GM23338 (cell line): ENCODE data around the gene ABCC3. TPM values are rescaled to one million over a fixed set of nuclear protein-coding genes. Genes with fewer than 3 reads are reported as not detected.

ENCODE experiments used
- ATAC-seq: fragments of 200-7000 bp; cut with Tn5 transposase; 3 replicates; pipeline ENCODE4 v1.9.1; 2020
- DNase-seq: peaks from one replicate; pipeline ENCODE4 v3.0.0-alpha.2; 2015; ENCODE audit warnings: low spot score
- H2AFZ ChIP-seq: fragments of 200-600 bp; sonication (generic); 2 replicates; pipeline ENCODE4 v1.8.0; 2016; ENCODE audit warnings: antibody characterized with exemption, mild to moderate bottlenecking, moderate library complexity
- H3F3A ChIP-seq: fragments of 200-600 bp; sonication (generic); replicated peaks from 2 replicates; pipeline ENCODE4 v1.8.0; 2017; ENCODE audit warnings: antibody characterized with exemption, mixed run types, low read depth
- H3K27ac ChIP-seq: fragments of 200-600 bp; sonication (generic); 2 replicates; pipeline ENCODE4 v1.6.1; 2016; ENCODE audit warnings: low read depth
- H3K27me3 ChIP-seq: fragments of 200-600 bp; sonication (generic); 2 replicates; pipeline ENCODE4 v1.8.0; 2016; ENCODE audit warnings: mild to moderate bottlenecking, mixed run types, moderate library complexity; ENCODE audit not compliant: insufficient read depth
- H3K36me3 ChIP-seq: fragments of 200-600 bp; sonication (generic); 2 replicates; pipeline ENCODE4 v1.8.0; 2016; ENCODE audit warnings: mild to moderate bottlenecking; ENCODE audit not compliant: insufficient read depth
- H3K4me1 ChIP-seq: fragments of 200-600 bp; sonication (generic); 2 replicates; pipeline ENCODE4 v1.8.0; 2016; ENCODE audit warnings: mild to moderate bottlenecking, moderate library complexity; ENCODE audit not compliant: insufficient read depth
- H3K4me2 ChIP-seq: fragments of 200-600 bp; sonication (generic); 2 replicates; pipeline ENCODE4 v1.7.1; 2017; ENCODE audit warnings: mixed run types
- H3K4me3 ChIP-seq: fragments of 200-600 bp; sonication (generic); 2 replicates; pipeline ENCODE4 v1.6.1; 2016; ENCODE audit warnings: mixed run types
- H3K79me2 ChIP-seq: fragments of 200-600 bp; sonication (generic); replicated peaks from 2 replicates; pipeline ENCODE4 v1.8.0; 2017; ENCODE audit warnings: mild to moderate bottlenecking; ENCODE audit not compliant: insufficient read depth
- H3K9me2 ChIP-seq: fragments of 200-600 bp; sonication (generic); 2 replicates; pipeline ENCODE4 v1.8.0; 2017; ENCODE audit not compliant: insufficient read depth
- H4K20me1 ChIP-seq: fragments of 200-600 bp; sonication (generic); replicated peaks from 2 replicates; pipeline ENCODE4 v1.8.0; 2017; ENCODE audit warnings: mild to moderate bottlenecking; ENCODE audit not compliant: insufficient read depth
- H3K27ac Mint-ChIP-seq: 2 replicates; pipeline ENCODE4 v1.8.0; 2020; ENCODE audit warnings: inconsistent platforms, mild to moderate bottlenecking, moderate library complexity, mixed read lengths
- H3K27me3 Mint-ChIP-seq: 3 replicates; pipeline ENCODE4 v1.8.0; 2022; ENCODE audit warnings: low read depth, mild to moderate bottlenecking, moderate library complexity, mixed read lengths, inconsistent platforms; ENCODE audit not compliant: insufficient read depth, poor library complexity
- H3K36me3 Mint-ChIP-seq: 3 replicates; pipeline ENCODE4 v1.8.0; 2021; ENCODE audit warnings: low read depth, mild to moderate bottlenecking, inconsistent platforms, moderate library complexity, mixed read lengths
- H3K4me1 Mint-ChIP-seq: 3 replicates; pipeline ENCODE4 v1.8.0; 2020; ENCODE audit warnings: mild to moderate bottlenecking, inconsistent platforms, mixed read lengths
- H3K4me3 Mint-ChIP-seq: 3 replicates; pipeline ENCODE4 v1.8.0; 2021; ENCODE audit warnings: moderate library complexity, mild to moderate bottlenecking, inconsistent platforms, mixed read lengths
- H3K9me3 Mint-ChIP-seq: 3 replicates; pipeline ENCODE4 v1.8.0; 2020; ENCODE audit warnings: moderate library complexity, mild to moderate bottlenecking, inconsistent platforms, mixed read lengths
- CREB1 ChIP-seq: fragments of 250-450 bp; sonication (Bioruptor Pico); IDR thresholded peaks from 2 replicates; pipeline ENCODE4 v1.5.0; 2020; ENCODE audit warnings: low read depth, mild to moderate bottlenecking, moderate library complexity
- EZH2 ChIP-seq: fragments of 200-600 bp; sonication (generic); IDR thresholded peaks from one replicate; pipeline ENCODE4 v1.8.0; 2017; ENCODE audit warnings: antibody characterized with exemption, mild to moderate bottlenecking, low read depth; ENCODE audit not compliant: unreplicated experiment
- EZH2phosphoT487 ChIP-seq: fragments of 200-600 bp; sonication (generic); IDR thresholded peaks from one replicate; pipeline ENCODE4 v1.8.1; 2018; ENCODE audit warnings: antibody characterized with exemption; ENCODE audit not compliant: unreplicated experiment
- JUNB ChIP-seq: IDR thresholded peaks from one replicate; pipeline ENCODE4 v1.6.1; 2016; ENCODE audit warnings: antibody characterized with exemption; ENCODE audit not compliant: unreplicated experiment
- NANOG ChIP-seq: IDR thresholded peaks from 2 replicates; pipeline ENCODE4 v1.6.1; 2016; ENCODE audit warnings: antibody characterized with exemption, borderline replicate concordance
- POLR2AphosphoS5 ChIP-seq: IDR thresholded peaks from 2 replicates; pipeline ENCODE4 v1.6.1; 2016; ENCODE audit warnings: antibody characterized with exemption, low read depth
- STAT1 ChIP-seq: IDR thresholded peaks from one replicate; pipeline ENCODE4 v1.6.1; 2016; ENCODE audit warnings: antibody characterized with exemption; ENCODE audit not compliant: unreplicated experiment
- ZNF331 ChIP-seq: fragments of 250-450 bp; sonication (Bioruptor Pico); IDR thresholded peaks from 2 replicates; pipeline ENCODE4 v1.5.0; 2020; ENCODE audit warnings: low read depth, mild to moderate bottlenecking, moderate library complexity
- polyA plus RNA-seq: library from polyadenylated mRNA; unstranded; fragments of >200 nt; fragmentation: Nextera tagmentation; extraction: Ambion mirVana; gene quantifications from 2 replicates; pipeline ENCODE4 v1.2.1, GENCODE V29; 2016
- total RNA-seq: library from RNA; depleted of rRNA; stranded (reverse); fragments of >200 nt; shearing (Covaris generic); gene quantifications from 2 replicates; pipeline ENCODE4 v1.2.3, GENCODE V29; 2014
- TF ChIP-seq, protein P1 (sequence below), 2 experiments: fragments of 200-600 bp in 1 of 2; sonication (generic) in 1 of 2; conservative IDR thresholded peaks; 2 replicates each; pipeline versions ENCODE4 v1.5.1 to v1.6.1; 2016 to 2017; ENCODE audit warnings: antibody characterized with exemption in 2 of 2, low read depth in 2 of 2, mild to moderate bottlenecking in 2 of 2, moderate library complexity in 1 of 2
- TF ChIP-seq, protein P2 (sequence below): IDR thresholded peaks from one replicate; pipeline ENCODE4 v1.6.1; 2018; ENCODE audit warnings: antibody characterized with exemption; ENCODE audit not compliant: unreplicated experiment
- TF ChIP-seq, protein P3 (sequence below): fragments of 250-450 bp; sonication (Bioruptor Pico); IDR thresholded peaks from 2 replicates; pipeline ENCODE4 v1.5.0; 2020; ENCODE audit warnings: mild to moderate bottlenecking, moderate library complexity

ABCC3 gene
- total and polyA plus RNA-seq, 2 experiments from 2014 or later, result not detected

DNA sequence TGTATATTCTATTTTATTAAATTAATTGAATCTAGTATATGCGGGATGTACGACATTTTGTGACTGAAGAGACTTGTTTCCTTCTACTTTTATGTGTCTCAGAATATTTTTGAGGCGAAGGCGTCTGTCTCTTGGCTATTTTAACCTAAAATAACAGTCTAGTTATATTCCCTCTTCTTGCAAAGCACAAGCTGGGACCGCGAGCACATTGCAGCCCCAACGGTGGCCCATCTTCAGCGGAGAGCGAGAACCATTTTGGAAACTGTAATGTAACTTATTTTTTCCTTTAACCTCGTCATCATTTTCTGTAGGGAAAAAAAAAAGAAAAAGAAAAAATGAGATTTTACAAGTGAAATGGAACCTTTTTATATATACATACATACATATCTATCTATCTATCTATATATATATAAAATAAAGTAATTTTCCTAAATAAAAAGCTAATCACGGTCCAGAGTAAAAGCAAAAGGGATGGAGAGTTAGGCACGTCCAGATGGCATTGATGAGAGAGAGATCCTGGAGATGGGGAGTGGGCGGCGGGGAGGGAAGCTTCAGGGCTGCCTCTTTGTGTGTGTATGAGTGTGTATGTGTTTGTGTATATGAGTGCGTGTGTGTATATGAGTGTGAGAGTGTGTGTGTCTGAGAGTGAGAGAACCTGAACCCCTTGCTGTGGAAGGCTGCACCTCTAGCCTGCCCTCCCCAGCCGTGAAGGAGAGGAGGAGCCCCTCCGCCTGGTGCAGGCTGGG, 7.5 kb upstream of the ABCC3 start:
- no peaks in the 10 kb centered on the region for H4K20me1 ChIP-seq
- no peaks in the 10 kb centered on the region for H3K9me2 ChIP-seq
- peaks cover 12% of the 10 kb centered on the region for H3K27me3 Mint-ChIP-seq
- H3K36me3 ChIP-seq, result no peaks in the 10 kb centered on the region
- H3K4me2 ChIP-seq, result peak overlapping the region; percentile 68
- no peak overlapping the region for H3K27ac Mint-ChIP-seq
- H2AFZ ChIP-seq, result no peak overlapping the region
- TF ChIP-seq STAT1 (no peak), POLR2AphosphoS5 (no peak), CREB1 (no peak), EZH2 (no peak), ZNF331 (CRISPR knock-in tag) (no peak), NANOG (no peak), EZH2phosphoT487 (no peak), JUNB (no peak)
- TF ChIP-seq, protein P1, sequence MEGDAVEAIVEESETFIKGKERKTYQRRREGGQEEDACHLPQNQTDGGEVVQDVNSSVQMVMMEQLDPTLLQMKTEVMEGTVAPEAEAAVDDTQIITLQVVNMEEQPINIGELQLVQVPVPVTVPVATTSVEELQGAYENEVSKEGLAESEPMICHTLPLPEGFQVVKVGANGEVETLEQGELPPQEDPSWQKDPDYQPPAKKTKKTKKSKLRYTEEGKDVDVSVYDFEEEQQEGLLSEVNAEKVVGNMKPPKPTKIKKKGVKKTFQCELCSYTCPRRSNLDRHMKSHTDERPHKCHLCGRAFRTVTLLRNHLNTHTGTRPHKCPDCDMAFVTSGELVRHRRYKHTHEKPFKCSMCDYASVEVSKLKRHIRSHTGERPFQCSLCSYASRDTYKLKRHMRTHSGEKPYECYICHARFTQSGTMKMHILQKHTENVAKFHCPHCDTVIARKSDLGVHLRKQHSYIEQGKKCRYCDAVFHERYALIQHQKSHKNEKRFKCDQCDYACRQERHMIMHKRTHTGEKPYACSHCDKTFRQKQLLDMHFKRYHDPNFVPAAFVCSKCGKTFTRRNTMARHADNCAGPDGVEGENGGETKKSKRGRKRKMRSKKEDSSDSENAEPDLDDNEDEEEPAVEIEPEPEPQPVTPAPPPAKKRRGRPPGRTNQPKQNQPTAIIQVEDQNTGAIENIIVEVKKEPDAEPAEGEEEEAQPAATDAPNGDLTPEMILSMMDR (conservative IDR thresholded peaks at IDR 0.05; ENCODE audit: low read depth in 2 of 2), result no peak
- TF ChIP-seq, protein P2, sequence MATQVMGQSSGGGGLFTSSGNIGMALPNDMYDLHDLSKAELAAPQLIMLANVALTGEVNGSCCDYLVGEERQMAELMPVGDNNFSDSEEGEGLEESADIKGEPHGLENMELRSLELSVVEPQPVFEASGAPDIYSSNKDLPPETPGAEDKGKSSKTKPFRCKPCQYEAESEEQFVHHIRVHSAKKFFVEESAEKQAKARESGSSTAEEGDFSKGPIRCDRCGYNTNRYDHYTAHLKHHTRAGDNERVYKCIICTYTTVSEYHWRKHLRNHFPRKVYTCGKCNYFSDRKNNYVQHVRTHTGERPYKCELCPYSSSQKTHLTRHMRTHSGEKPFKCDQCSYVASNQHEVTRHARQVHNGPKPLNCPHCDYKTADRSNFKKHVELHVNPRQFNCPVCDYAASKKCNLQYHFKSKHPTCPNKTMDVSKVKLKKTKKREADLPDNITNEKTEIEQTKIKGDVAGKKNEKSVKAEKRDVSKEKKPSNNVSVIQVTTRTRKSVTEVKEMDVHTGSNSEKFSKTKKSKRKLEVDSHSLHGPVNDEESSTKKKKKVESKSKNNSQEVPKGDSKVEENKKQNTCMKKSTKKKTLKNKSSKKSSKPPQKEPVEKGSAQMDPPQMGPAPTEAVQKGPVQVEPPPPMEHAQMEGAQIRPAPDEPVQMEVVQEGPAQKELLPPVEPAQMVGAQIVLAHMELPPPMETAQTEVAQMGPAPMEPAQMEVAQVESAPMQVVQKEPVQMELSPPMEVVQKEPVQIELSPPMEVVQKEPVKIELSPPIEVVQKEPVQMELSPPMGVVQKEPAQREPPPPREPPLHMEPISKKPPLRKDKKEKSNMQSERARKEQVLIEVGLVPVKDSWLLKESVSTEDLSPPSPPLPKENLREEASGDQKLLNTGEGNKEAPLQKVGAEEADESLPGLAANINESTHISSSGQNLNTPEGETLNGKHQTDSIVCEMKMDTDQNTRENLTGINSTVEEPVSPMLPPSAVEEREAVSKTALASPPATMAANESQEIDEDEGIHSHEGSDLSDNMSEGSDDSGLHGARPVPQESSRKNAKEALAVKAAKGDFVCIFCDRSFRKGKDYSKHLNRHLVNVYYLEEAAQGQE, result no peak
- TF ChIP-seq, protein P3, sequence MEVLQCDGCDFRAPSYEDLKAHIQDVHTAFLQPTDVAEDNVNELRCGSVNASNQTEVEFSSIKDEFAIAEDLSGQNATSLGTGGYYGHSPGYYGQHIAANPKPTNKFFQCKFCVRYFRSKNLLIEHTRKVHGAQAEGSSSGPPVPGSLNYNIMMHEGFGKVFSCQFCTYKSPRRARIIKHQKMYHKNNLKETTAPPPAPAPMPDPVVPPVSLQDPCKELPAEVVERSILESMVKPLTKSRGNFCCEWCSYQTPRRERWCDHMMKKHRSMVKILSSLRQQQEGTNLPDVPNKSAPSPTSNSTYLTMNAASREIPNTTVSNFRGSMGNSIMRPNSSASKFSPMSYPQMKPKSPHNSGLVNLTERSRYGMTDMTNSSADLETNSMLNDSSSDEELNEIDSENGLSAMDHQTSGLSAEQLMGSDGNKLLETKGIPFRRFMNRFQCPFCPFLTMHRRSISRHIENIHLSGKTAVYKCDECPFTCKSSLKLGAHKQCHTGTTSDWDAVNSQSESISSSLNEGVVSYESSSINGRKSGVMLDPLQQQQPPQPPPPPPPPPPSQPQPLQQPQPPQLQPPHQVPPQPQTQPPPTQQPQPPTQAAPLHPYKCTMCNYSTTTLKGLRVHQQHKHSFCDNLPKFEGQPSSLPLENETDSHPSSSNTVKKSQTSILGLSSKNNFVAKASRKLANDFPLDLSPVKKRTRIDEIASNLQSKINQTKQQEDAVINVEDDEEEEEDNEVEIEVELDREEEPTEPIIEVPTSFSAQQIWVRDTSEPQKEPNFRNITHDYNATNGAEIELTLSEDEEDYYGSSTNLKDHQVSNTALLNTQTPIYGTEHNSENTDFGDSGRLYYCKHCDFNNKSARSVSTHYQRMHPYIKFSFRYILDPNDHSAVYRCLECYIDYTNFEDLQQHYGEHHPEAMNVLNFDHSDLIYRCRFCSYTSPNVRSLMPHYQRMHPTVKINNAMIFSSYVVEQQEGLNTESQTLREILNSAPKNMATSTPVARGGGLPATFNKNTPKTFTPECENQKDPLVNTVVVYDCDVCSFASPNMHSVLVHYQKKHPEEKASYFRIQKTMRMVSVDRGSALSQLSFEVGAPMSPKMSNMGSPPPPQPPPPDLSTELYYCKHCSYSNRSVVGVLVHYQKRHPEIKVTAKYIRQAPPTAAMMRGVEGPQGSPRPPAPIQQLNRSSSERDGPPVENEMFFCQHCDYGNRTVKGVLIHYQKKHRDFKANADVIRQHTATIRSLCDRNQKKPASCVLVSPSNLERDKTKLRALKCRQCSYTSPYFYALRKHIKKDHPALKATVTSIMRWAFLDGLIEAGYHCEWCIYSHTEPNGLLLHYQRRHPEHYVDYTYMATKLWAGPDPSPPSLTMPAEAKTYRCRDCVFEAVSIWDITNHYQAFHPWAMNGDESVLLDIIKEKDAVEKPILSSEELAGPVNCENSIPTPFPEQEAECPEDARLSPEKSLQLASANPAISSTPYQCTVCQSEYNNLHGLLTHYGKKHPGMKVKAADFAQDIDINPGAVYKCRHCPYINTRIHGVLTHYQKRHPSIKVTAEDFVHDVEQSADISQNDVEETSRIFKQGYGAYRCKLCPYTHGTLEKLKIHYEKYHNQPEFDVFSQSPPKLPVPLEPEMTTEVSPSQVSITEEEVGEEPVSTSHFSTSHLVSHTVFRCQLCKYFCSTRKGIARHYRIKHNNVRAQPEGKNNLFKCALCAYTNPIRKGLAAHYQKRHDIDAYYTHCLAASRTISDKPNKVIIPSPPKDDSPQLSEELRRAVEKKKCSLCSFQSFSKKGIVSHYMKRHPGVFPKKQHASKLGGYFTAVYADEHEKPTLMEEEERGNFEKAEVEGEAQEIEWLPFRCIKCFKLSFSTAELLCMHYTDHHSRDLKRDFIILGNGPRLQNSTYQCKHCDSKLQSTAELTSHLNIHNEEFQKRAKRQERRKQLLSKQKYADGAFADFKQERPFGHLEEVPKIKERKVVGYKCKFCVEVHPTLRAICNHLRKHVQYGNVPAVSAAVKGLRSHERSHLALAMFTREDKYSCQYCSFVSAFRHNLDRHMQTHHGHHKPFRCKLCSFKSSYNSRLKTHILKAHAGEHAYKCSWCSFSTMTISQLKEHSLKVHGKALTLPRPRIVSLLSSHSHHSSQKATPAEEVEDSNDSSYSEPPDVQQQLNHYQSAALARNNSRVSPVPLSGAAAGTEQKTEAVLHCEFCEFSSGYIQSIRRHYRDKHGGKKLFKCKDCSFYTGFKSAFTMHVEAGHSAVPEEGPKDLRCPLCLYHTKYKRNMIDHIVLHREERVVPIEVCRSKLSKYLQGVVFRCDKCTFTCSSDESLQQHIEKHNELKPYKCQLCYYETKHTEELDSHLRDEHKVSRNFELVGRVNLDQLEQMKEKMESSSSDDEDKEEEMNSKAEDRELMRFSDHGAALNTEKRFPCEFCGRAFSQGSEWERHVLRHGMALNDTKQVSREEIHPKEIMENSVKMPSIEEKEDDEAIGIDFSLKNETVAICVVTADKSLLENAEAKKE (CRISPR knock-in tag), result no peak
- H3K4me1 ChIP-seq, result peaks cover 19% of the 10 kb centered on the region; the same call in 1 of the 2 replicates
- DNase-seq (no peak), ATAC-seq (no peak)
- no peak overlapping the region for H3K27ac ChIP-seq
- no peaks in the 10 kb centered on the region for H3K36me3 Mint-ChIP-seq
- H3K4me3 ChIP-seq, result no peak overlapping the region
- no peaks in the 10 kb centered on the region for H3F3A ChIP-seq
- no peak overlapping the region for H3K4me3 Mint-ChIP-seq
- H3K4me1 Mint-ChIP-seq, result peaks cover 52% of the 10 kb centered on the region
- no peaks in the 10 kb centered on the region; the same call in 1 of the 2 replicates for H3K27me3 ChIP-seq
- H3K9me3 Mint-ChIP-seq, result no peaks in the 10 kb centered on the region
- no peaks in the 10 kb centered on the region for H3K79me2 ChIP-seq
